ENCODE data around the gene RND2.

DNA sequence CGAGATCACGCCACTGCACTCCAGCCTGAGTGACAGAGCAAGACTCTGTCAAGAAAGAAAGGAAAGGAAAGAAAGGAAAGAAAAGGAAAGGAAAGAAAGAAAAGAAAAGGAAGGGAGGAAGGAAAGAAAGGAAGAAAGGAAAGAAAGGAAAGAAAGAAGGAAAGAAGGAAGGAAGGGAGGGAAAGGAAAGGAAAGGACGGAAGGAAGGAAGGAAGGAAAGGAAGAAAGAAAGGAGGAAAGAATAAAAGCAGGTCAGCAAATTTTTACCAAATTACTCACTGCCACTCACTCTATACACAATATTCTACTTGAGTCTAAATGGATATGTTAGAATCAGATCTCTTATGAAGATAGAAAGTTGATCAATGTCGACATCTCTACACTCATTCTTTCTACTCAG lies 49.8 kb downstream of the RND2 start:
- TF ChIP-seq, protein P1, sequence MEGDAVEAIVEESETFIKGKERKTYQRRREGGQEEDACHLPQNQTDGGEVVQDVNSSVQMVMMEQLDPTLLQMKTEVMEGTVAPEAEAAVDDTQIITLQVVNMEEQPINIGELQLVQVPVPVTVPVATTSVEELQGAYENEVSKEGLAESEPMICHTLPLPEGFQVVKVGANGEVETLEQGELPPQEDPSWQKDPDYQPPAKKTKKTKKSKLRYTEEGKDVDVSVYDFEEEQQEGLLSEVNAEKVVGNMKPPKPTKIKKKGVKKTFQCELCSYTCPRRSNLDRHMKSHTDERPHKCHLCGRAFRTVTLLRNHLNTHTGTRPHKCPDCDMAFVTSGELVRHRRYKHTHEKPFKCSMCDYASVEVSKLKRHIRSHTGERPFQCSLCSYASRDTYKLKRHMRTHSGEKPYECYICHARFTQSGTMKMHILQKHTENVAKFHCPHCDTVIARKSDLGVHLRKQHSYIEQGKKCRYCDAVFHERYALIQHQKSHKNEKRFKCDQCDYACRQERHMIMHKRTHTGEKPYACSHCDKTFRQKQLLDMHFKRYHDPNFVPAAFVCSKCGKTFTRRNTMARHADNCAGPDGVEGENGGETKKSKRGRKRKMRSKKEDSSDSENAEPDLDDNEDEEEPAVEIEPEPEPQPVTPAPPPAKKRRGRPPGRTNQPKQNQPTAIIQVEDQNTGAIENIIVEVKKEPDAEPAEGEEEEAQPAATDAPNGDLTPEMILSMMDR (IDR thresholded peaks at IDR 0.05 in 2 of 3, conservative IDR thresholded peaks at IDR 0.05 in 1 of 3; ENCODE audit: insufficient read depth in 2 of 3, low read depth in 1 of 3, low read length in 3 of 3), result no peak
- no peak for TF ChIP-seq KAT2B (IDR thresholded peaks at IDR 0.05; ENCODE audit: low read depth, low read length)
- no peak for TF ChIP-seq ZNF282 (CRISPR knock-in tag; IDR thresholded peaks at IDR 0.05)
- TF ChIP-seq, protein P2, sequence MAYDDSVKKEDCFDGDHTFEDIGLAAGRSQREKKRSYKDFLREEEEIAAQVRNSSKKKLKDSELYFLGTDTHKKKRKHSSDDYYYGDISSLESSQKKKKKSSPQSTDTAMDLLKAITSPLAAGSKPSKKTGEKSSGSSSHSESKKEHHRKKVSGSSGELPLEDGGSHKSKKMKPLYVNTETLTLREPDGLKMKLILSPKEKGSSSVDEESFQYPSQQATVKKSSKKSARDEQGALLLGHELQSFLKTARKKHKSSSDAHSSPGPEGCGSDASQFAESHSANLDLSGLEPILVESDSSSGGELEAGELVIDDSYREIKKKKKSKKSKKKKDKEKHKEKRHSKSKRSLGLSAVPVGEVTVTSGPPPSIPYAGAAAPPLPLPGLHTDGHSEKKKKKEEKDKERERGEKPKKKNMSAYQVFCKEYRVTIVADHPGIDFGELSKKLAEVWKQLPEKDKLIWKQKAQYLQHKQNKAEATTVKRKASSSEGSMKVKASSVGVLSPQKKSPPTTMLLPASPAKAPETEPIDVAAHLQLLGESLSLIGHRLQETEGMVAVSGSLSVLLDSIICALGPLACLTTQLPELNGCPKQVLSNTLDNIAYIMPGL (CRISPR knock-in tag; IDR thresholded peaks at IDR 0.05), result no peak
- TF ChIP-seq RNF2 (IDR thresholded peaks at IDR 0.05), result no peak
- TF ChIP-seq ZFP30 (CRISPR knock-in tag; IDR thresholded peaks at IDR 0.05; ENCODE audit: borderline replicate concordance), result no peak
- TF ChIP-seq POLR2AphosphoS5 (IDR thresholded peaks at IDR 0.05; ENCODE audit: control insufficient read depth, insufficient read depth, low read depth, low read length), result no peak
- TF ChIP-seq ZNF239 (CRISPR knock-in tag; IDR thresholded peaks at IDR 0.05), result no peak
- no peak for TF ChIP-seq ZNF408 (CRISPR knock-in tag; IDR thresholded peaks at IDR 0.05; ENCODE audit: low read depth)
- no peak for TF ChIP-seq ZKSCAN3 (CRISPR knock-in tag; IDR thresholded peaks at IDR 0.05)
- TF ChIP-seq POU5F1 (IDR thresholded peaks at IDR 0.05; ENCODE audit: borderline replicate concordance, low read depth, low read length, partially characterized antibody), result no peak

Data from K562 (cell line).